SK-N-SH (cell line): ENCODE measurements around the gene OR6P1. TPM values are rescaled to one million over a fixed set of nuclear protein-coding genes. Genes with fewer than 3 reads are reported as not detected.

Source experiments
- CTCF ChIA-PET: fragments of 300-600, 350-600 bp; formaldehyde crosslinking; extraction: SDS; loops from one replicate; lab custom pipeline; 2021; lab: Yijun Ruan, JAX
- POLR2A ChIA-PET: fragments of 350-600 bp; sonication (Branson Sonifier 250); formaldehyde crosslinking; extraction: SDS; loops from one replicate; lab custom pipeline; 2020; ENCODE audit warnings: antibody characterized with exemption, inconsistent platforms; lab: Yijun Ruan, JAX
- DNase-seq: peaks from one replicate; pipeline ENCODE4 v3.0.0; 2012
- H2AFZ ChIP-seq: fragments of 200-600 bp; sonication (generic); 2 replicates; pipeline ENCODE4 v1.8.1; 2016; ENCODE audit warnings: antibody characterized with exemption, mild to moderate bottlenecking, low read depth
- H3F3A ChIP-seq: fragments of 200-600 bp; sonication (generic); replicated peaks from 2 replicates; pipeline ENCODE3; 2016; ENCODE audit warnings: antibody characterized with exemption, mild to moderate bottlenecking; ENCODE audit not compliant: insufficient read depth
- H3K27ac ChIP-seq, 2 experiments: fragments of 200-500 bp in 1 of 2; fragments of 200-600 bp in 1 of 2; sonication (Bioruptor generic) in 1 of 2; sonication (generic), shearing (Covaris generic) in 1 of 2; 2 replicates each; pipeline versions ENCODE4 v1.5.1 to v1.6.1; 2014 to 2016; ENCODE audit warnings: low read depth in 2 of 2, inconsistent platforms in 1 of 2, low read length in 1 of 2, mild to moderate bottlenecking in 1 of 2, mixed read lengths in 1 of 2
- H3K27me3 ChIP-seq: fragments of 200-600 bp; sonication (generic), shearing (Covaris generic); 2 replicates; pipeline ENCODE4 v1.6.1; 2016; ENCODE audit warnings: mixed run types; ENCODE audit not compliant: insufficient read depth
- H3K36me3 ChIP-seq, 2 experiments: fragments of 200-500 bp in 1 of 2; fragments of 200-600 bp in 1 of 2; sonication (Bioruptor generic) in 1 of 2; sonication (generic) in 1 of 2; replicated peaks in 1 of 2; 2 replicates each; pipeline versions ENCODE3 to v1.5.1; 2014 to 2016; ENCODE audit warnings: low read length in 1 of 2, mild to moderate bottlenecking in 1 of 2; ENCODE audit not compliant: insufficient read depth in 2 of 2, control insufficient read depth in 1 of 2
- H3K4me1 ChIP-seq, 2 experiments: fragments of 200-500 bp in 1 of 2; fragments of 200-600 bp in 1 of 2; sonication (Bioruptor generic) in 1 of 2; sonication (generic), shearing (Covaris generic) in 1 of 2; 2 replicates each; pipeline versions ENCODE4 v1.5.1 to v1.6.1; 2014 to 2016; ENCODE audit warnings: low read depth in 1 of 2, low read length in 1 of 2, mixed run types in 1 of 2; ENCODE audit not compliant: insufficient read depth in 2 of 2, control insufficient read depth in 1 of 2
- H3K4me2 ChIP-seq: fragments of 200-600 bp; sonication (generic), shearing (Covaris generic); 2 replicates; pipeline ENCODE4 v1.6.1; 2017; ENCODE audit warnings: mixed run types
- H3K4me3 ChIP-seq, 2 experiments: fragments of 200-500 bp in 1 of 2; fragments of 200-600 bp in 1 of 2; sonication (Bioruptor generic) in 1 of 2; sonication (generic), shearing (Covaris generic) in 1 of 2; 2 replicates each; pipeline versions ENCODE4 v1.5.1 to v1.8.1; 2014 to 2016; ENCODE audit warnings: low read depth in 2 of 2, inconsistent platforms in 1 of 2, low read length in 1 of 2, mild to moderate bottlenecking in 1 of 2, mixed read lengths in 1 of 2, moderate library complexity in 1 of 2
- H3K79me2 ChIP-seq: fragments of 200-600 bp; sonication (generic); 2 replicates; pipeline ENCODE4 v1.8.1; 2017; ENCODE audit warnings: mild to moderate bottlenecking; ENCODE audit not compliant: insufficient read depth
- H3K9ac ChIP-seq: fragments of 200-600 bp; sonication (generic); 2 replicates; pipeline ENCODE4 v1.6.1; 2017; ENCODE audit warnings: mixed run types
- H3K9me2 ChIP-seq: fragments of 200-600 bp; sonication (generic); 2 replicates; pipeline ENCODE4 v1.6.1; 2017; ENCODE audit warnings: mixed run types
- H3K9me3 ChIP-seq: fragments of 200-600 bp; sonication (generic); 2 replicates; pipeline ENCODE4 v1.6.1; 2017; ENCODE audit warnings: mixed run types, mild to moderate bottlenecking, moderate library complexity
- H4K20me1 ChIP-seq: fragments of 200-600 bp; sonication (generic); 2 replicates; pipeline ENCODE4 v1.6.1; 2017; ENCODE audit warnings: mild to moderate bottlenecking, mixed run types; ENCODE audit not compliant: insufficient read depth
- EP300 ChIP-seq, 2 experiments: IDR thresholded peaks; 2 replicates each; pipeline versions ENCODE4 v1.4.0 to v1.6.1; 2012; ENCODE audit warnings: borderline replicate concordance in 1 of 2, low read depth in 1 of 2, low read length in 1 of 2
- EZH2phosphoT487 ChIP-seq: fragments of 200-600 bp; sonication (generic); IDR thresholded peaks from 2 replicates; pipeline ENCODE4 v1.6.1; 2017; ENCODE audit warnings: low read depth, mixed run types, mild to moderate bottlenecking, antibody characterized with exemption, moderate library complexity, borderline replicate concordance
- FOXM1 ChIP-seq: IDR thresholded peaks from 2 replicates; pipeline ENCODE4 v1.4.0; 2012; ENCODE audit warnings: low read depth, mild to moderate bottlenecking
- GABPA ChIP-seq: IDR thresholded peaks from 2 replicates; pipeline ENCODE4 v1.4.0; 2012; ENCODE audit warnings: low read depth, mild to moderate bottlenecking
- IRF3 ChIP-seq: fragments of 150-350 bp; IDR thresholded peaks from 2 replicates; pipeline ENCODE4 v1.6.1; 2016; ENCODE audit warnings: mild to moderate bottlenecking, low read depth, low read length
- JUND ChIP-seq: IDR thresholded peaks from 2 replicates; pipeline ENCODE4 v1.4.0; 2012
- MAX ChIP-seq: IDR thresholded peaks from 2 replicates; pipeline ENCODE4 v1.4.0; 2012; ENCODE audit warnings: low read depth
- MEF2A ChIP-seq: IDR thresholded peaks from 2 replicates; pipeline ENCODE4 v1.4.0; 2012; ENCODE audit warnings: low read depth, borderline replicate concordance
- MXI1 ChIP-seq: IDR thresholded peaks from 2 replicates; pipeline ENCODE4 v1.6.1; 2012; ENCODE audit warnings: mild to moderate bottlenecking, low read depth, low read length, improper control_type of control experiment
- NRF1 ChIP-seq: IDR thresholded peaks from 2 replicates; pipeline ENCODE4 v1.6.1; 2012; ENCODE audit warnings: low read depth, mild to moderate bottlenecking, low read length
- REST ChIP-seq: IDR thresholded peaks from 2 replicates; pipeline ENCODE4 v1.6.1; 2012; ENCODE audit warnings: mild to moderate bottlenecking, low read depth, low read length, moderate library complexity
- RFX5 ChIP-seq: IDR thresholded peaks from 2 replicates; pipeline ENCODE4 v1.6.1; 2012; ENCODE audit warnings: mild to moderate bottlenecking, improper control_type of control experiment, low read length
- SMC3 ChIP-seq: IDR thresholded peaks from 2 replicates; pipeline ENCODE4 v1.6.1; 2012; ENCODE audit warnings: low read depth, low read length, improper control_type of control experiment
- TCF12 ChIP-seq: IDR thresholded peaks from 2 replicates; pipeline ENCODE4 v1.4.0; 2012
- USF2 ChIP-seq: fragments of 150-350 bp; IDR thresholded peaks from 2 replicates; pipeline ENCODE4 v1.6.1; 2017; ENCODE audit warnings: antibody characterized with exemption, low read length, low read depth, borderline replicate concordance
- YY1 ChIP-seq: IDR thresholded peaks from 2 replicates; pipeline ENCODE4 v1.4.0; 2012; ENCODE audit warnings: low read depth, mild to moderate bottlenecking
- ZBTB33 ChIP-seq: IDR thresholded peaks from 2 replicates; pipeline ENCODE4 v1.4.0; 2012; ENCODE audit warnings: low read depth, borderline replicate concordance
- WGBS: methylation state at CpG from one replicate; pipeline ENCODE4 v1.1.6; 2017; ENCODE audit warnings: low lambda C conversion rate; 5-methylcytosine and 5-hydroxymethylcytosine counted together
- polyA plus RNA-seq, 3 experiments: library from polyadenylated mRNA; depleted of rRNA; stranded (reverse); fragments of >200 nt; gene quantifications; 2 replicates each; pipeline ENCODE4 v1.2.3, GENCODE V29; 2012

Gene OR6P1
- polyA plus RNA-seq, 1 of the 3 experiments (the other 2 are of a cell fraction), result not detected

GRCh38 chr1:158613764-158614163, 43.4 kb upstream of the OR6P1 start:
- Histone ChIP-seq H2AFZ (no peak overlapping the region), H3K79me2 (no peaks in the 10 kb centered on the region), H3K9ac (no peak overlapping the region), H3K36me3 (no peaks in the 10 kb centered on the region)
- WGBS, result 3% methylated on average over 3 of the region's 3 CpGs
- no peak for TF ChIP-seq RFX5
- TF ChIP-seq FOXM1, result no peak
- TF ChIP-seq EP300 (IDR thresholded peaks at IDR 0.05; ENCODE audit: borderline replicate concordance in 1 of 2, low read depth in 1 of 2, low read length in 1 of 2), result no peak
- no peak for TF ChIP-seq USF2
- no peak for TF ChIP-seq MEF2A
- no peak for TF ChIP-seq SMC3
- TF ChIP-seq EZH2phosphoT487, result no peak
- no peak for TF ChIP-seq NRF1
- TF ChIP-seq JUND, result no peak
- TF ChIP-seq MXI1, result no peak
- no peak for TF ChIP-seq MAX
- no peak for TF ChIP-seq ZBTB33
- no peak for TF ChIP-seq YY1
- TF ChIP-seq IRF3, result no peak
- TF ChIP-seq, all 33 proteins: peak for 0
- Histone ChIP-seq H3K27ac (no peak overlapping the region), H3K9me3 (no peaks in the 10 kb centered on the region), H3K9me2 (no peaks in the 10 kb centered on the region), H3K4me1 (no peaks in the 10 kb centered on the region), H4K20me1 (no peaks in the 10 kb centered on the region), H3K4me2 (no peak overlapping the region), H3K27me3 (no peaks in the 10 kb centered on the region), H3F3A (no peaks in the 10 kb centered on the region), H3K4me3 (no peak overlapping the region)
- POLR2A ChIA-PET, result no interaction called here
- CTCF ChIA-PET, result no interaction called here
- DNase-seq, result no peak

- TF ChIP-seq MXI1 (no peak), EZH2phosphoT487 (no peak), RFX5 (no peak), IRF3 (no peak), TCF12 (no peak), GABPA (no peak), REST (no peak)
- TF ChIP-seq, all 33 proteins: peak for 0
- DNase-seq, result no peak
- Histone ChIP-seq H3K9ac (no peak overlapping the region), H3K36me3 (no peaks in the 10 kb centered on the region), H2AFZ (no peak overlapping the region), H3K27me3 (no peaks in the 10 kb centered on the region), H3K9me2 (no peaks in the 10 kb centered on the region), H3K4me1 (no peaks in the 10 kb centered on the region), H3K79me2 (no peaks in the 10 kb centered on the region), H4K20me1 (no peaks in the 10 kb centered on the region), H3F3A (no peaks in the 10 kb centered on the region), H3K9me3 (no peaks in the 10 kb centered on the region), H3K4me3 (no peak overlapping the region), H3K27ac (no peak overlapping the region), H3K4me2 (no peak overlapping the region)
- WGBS, result 3% methylated on average over 3 of the region's 3 CpGs
- ChIA-PET POLR2A (no interaction called here), CTCF (no interaction called here)
Measured at GRCh38 chr1:158611916-158612315, 41.5 kb upstream of the OR6P1 start.
